Naive thymus-derived CD4-positive, alpha-beta T cell (primary cell): ENCODE results near the gene INVS. TPM values are rescaled to one million over a fixed set of nuclear protein-coding genes. Genes with fewer than 3 reads are reported as not detected.
"Not testable (repeated sequence)": the region's sequence is repeated elsewhere in the genome, so short reads cannot be mapped to it uniquely, and the experiment has no call there.

Source experiments
- ATAC-seq: fragments of 150-1000 bp; cut with Tn5 transposase; 2 replicates; pipeline ENCODE4 v1.10.0; 2021; ENCODE audit warnings: mild to moderate bottlenecking, moderate library complexity
- CTCF ChIA-PET: fragments of 350-600 bp; sonication (Branson Sonifier 250); formaldehyde crosslinking; loops from one replicate; lab custom pipeline; 2021; ENCODE audit warnings: antibody characterized with exemption; lab: Charles Lee
- POLR2A ChIA-PET: fragments of 350-600 bp; sonication (Branson Sonifier 250); formaldehyde crosslinking; loops from one replicate; lab custom pipeline; 2021; ENCODE audit warnings: antibody characterized with exemption, inconsistent platforms; lab: Charles Lee
- DNase-seq, 9 donors: peaks; one replicate each; pipeline versions ENCODE4 v3.0.0 to v3.0.0-alpha.2; 2020 to 2022; ENCODE audit warnings: mixed read lengths in 1 of 9
- H3K27ac ChIP-seq: one replicate; pipeline ENCODE4 v1.7.0; 2013; ENCODE audit warnings: mild to moderate bottlenecking, low read depth, low read length, moderate library complexity
- H3K27me3 ChIP-seq, 2 donors: one replicate each; pipeline ENCODE4 v1.7.0; 2013; ENCODE audit warnings: low read length in 2 of 2, mild to moderate bottlenecking in 2 of 2, moderate library complexity in 2 of 2; ENCODE audit not compliant: control insufficient read depth in 2 of 2, insufficient read depth in 2 of 2
- H3K36me3 ChIP-seq, 3 experiments: 1 replicate in 2 of 3; 2 replicates in 1 of 3; pipeline ENCODE4 v1.7.0; 2013; ENCODE audit warnings: low read length in 3 of 3, mild to moderate bottlenecking in 3 of 3, moderate library complexity in 1 of 3; ENCODE audit not compliant: insufficient read depth in 3 of 3, control insufficient read depth in 2 of 3
- H3K4me1 ChIP-seq, 2 donors: one replicate each; pipeline ENCODE4 v1.7.0; 2013; ENCODE audit warnings: low read length in 2 of 2, mild to moderate bottlenecking in 2 of 2, moderate library complexity in 1 of 2; ENCODE audit not compliant: control insufficient read depth in 2 of 2, insufficient read depth in 2 of 2
- H3K4me3 ChIP-seq: 2 replicates; pipeline ENCODE4 v1.7.0; 2013; ENCODE audit warnings: mild to moderate bottlenecking, low read length
- H3K9me3 ChIP-seq, 3 experiments: 1 replicate in 2 of 3; 2 replicates in 1 of 3; pipeline ENCODE4 v1.7.0; 2013; ENCODE audit warnings: low read length in 3 of 3; ENCODE audit not compliant: control insufficient read depth in 2 of 3
- H3K27ac Mint-ChIP-seq, 9 donors: one replicate each; pipeline ENCODE4 v1.8.0; 2020 to 2022; ENCODE audit warnings: mixed read lengths in 9 of 9, mild to moderate bottlenecking in 8 of 9, moderate library complexity in 5 of 9, inconsistent platforms in 2 of 9
- H3K27me3 Mint-ChIP-seq, 5 donors: one replicate each; pipeline ENCODE4 v1.8.0; 2021 to 2022; ENCODE audit warnings: mixed read lengths in 5 of 5, mild to moderate bottlenecking in 1 of 5
- H3K36me3 Mint-ChIP-seq, 5 donors: one replicate each; pipeline ENCODE4 v1.8.0; 2020 to 2022; ENCODE audit warnings: mixed read lengths in 5 of 5, mild to moderate bottlenecking in 3 of 5, inconsistent platforms in 1 of 5
- H3K4me1 Mint-ChIP-seq, 7 donors: one replicate each; pipeline ENCODE4 v1.8.0; 2020 to 2022; ENCODE audit warnings: mixed read lengths in 7 of 7, mild to moderate bottlenecking in 3 of 7, inconsistent platforms in 1 of 7
- H3K4me3 Mint-ChIP-seq, 10 donors: one replicate each; pipeline ENCODE4 v1.8.0; 2020 to 2022; ENCODE audit warnings: mild to moderate bottlenecking in 10 of 10, mixed read lengths in 10 of 10, moderate library complexity in 6 of 10, inconsistent platforms in 2 of 10
- H3K9me3 Mint-ChIP-seq, 11 donors: one replicate each; pipeline ENCODE4 v1.8.0; 2020 to 2022; ENCODE audit warnings: mixed read lengths in 11 of 11, mild to moderate bottlenecking in 4 of 11, inconsistent platforms in 1 of 11, moderate library complexity in 1 of 11
- intact Hi-C, 2 donors: fragments of 100-400 bp; cut with micrococcal nuclease; formaldehyde crosslinking; loops; one replicate each; pipeline ENCODE4 v1.15.1; 2023
- polyA plus RNA-seq, 2 donors: library from polyadenylated mRNA; unstranded; fragments of 300-500 nt; fragmentation: Illumina TruSeq; gene quantifications; one replicate each; pipeline ENCODE4 v1.2.3, GENCODE V29; 2021
- total RNA-seq, 6 experiments: library from RNA in 5 of 6; stranded (reverse) in 5 of 6; gene quantifications; 1 replicate in 5 of 6; 2 replicates in 1 of 6; pipeline ENCODE4 v1.2.3 and lab custom pipeline; 2021 to 2026

INVS gene
- total and polyA plus RNA-seq, 7 experiments from 2014 or later: 6.2 to 20.8 (median 19.9) TPM

DNA sequence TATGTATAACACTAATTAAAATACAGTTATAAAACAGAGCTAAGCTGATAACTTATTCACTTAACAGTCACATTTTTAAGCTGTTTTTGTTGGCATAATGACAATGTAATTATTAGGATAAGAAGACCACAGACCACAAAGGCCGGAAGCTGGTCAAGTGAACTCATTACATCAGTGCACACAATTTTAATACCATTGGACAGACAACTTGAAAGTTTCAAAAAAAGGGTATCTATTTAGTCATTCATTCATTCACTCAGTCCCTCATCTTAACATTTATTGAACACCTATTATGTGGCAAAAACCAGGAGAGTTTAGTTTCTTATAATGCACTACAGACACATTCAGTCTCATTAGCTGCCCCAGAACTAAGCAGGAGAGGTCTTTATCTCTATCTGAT, 11.8 kb upstream of the INVS start:
- no peaks in the 10 kb centered on the region for H3K9me3 ChIP-seq
- Mint-ChIP-seq H3K27me3 (no peaks in the 10 kb centered on the region), H3K27ac (peak overlapping the region in 1 of 9 donors; percentile 65), H3K4me3 (peak overlapping the region in 4 of 10 donors; percentile 2 to 49 (median 32)), H3K4me1 (peaks cover 55 to 86% (median 79%) of the 10 kb centered on the region in 7 donors), H3K36me3 (no peaks in the 10 kb centered on the region), H3K9me3 (no peaks in the 10 kb centered on the region)
- intact Hi-C loops: no loop called here
- no peaks in the 10 kb centered on the region for H3K27me3 ChIP-seq
- H3K36me3 ChIP-seq: no peaks in the 10 kb centered on the region
- ATAC-seq: peak; percentile 41
- peaks cover 38 to 43% of the 10 kb centered on the region in 2 donors for H3K4me1 ChIP-seq
- no peak overlapping the region for H3K4me3 ChIP-seq
- POLR2A ChIA-PET: interaction anchor here (0.6 to 1.3 kb wide), 2 partner anchors 11 to 510 kb away, joined by 3 to 4 read pairs; no protein-coding TSS in a partner anchor
- CTCF ChIA-PET: no interaction called here
- DNase-seq: no peak
- H3K27ac ChIP-seq: no peak overlapping the region

DNA sequence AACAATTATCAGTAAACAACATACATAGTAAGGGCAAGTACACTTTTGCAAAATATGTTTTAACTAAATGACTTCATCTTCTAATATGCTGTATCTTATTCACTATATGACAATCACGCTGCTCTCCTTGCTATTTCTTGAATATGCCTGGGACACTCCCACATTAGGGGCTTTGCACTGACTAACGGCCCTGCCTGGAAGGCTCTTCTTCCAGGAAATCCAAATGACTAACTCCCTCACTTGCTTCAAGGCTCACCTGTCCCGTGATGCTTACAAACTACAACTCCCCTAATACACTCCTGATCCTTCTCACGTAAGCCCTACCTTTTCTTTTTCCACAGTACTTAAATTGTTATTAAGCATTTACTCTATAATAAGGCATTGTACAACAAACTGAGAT, 10.8 kb upstream of the INVS start:
- intact Hi-C loops: no loop called here
- Histone ChIP-seq H3K4me3 (no peak overlapping the region), H3K27ac (no peak overlapping the region), H3K27me3 (no peaks in the 10 kb centered on the region), H3K9me3 (no peaks in the 10 kb centered on the region), H3K36me3 (no peaks in the 10 kb centered on the region), H3K4me1 (peaks cover 30 to 34% of the 10 kb centered on the region in 2 donors)
- peaks cover 51 to 86% (median 79%) of the 10 kb centered on the region in 7 donors for H3K4me1 Mint-ChIP-seq
- H3K27ac Mint-ChIP-seq: peak overlapping the region in 3 of 9 donors; percentile 65 to 74 (median 69)
- no peaks in the 10 kb centered on the region for H3K27me3 Mint-ChIP-seq
- ChIA-PET POLR2A (no interaction called here), CTCF (no interaction called here)
- H3K4me3 Mint-ChIP-seq: peak overlapping the region in 6 of 10 donors; percentile 12 to 60 (median 42)
- DNase-seq: no peak
- H3K9me3 Mint-ChIP-seq: no peaks in the 10 kb centered on the region
- no peaks in the 10 kb centered on the region for H3K36me3 Mint-ChIP-seq
- ATAC-seq: no peak

DNA sequence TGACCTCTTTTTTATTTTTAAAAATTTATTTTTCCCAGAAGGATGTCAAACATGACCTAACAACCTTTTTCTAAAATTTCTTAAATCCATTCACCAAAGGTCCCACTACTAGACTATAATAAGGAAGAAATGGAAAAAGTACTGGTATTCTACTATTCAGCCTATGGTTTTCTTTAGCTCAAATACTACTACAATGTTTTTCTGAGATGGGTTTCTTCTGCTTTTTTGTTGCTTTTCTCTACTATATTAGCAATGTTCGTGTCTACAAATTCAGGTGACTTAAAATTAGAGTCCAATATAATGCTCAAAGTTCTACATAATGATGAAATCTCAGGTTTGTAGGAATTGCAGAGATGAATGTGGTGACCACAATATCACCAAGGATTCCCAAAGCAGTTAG, 8.2 kb upstream of the INVS start:
- H3K27me3 ChIP-seq: no peaks in the 10 kb centered on the region
- ATAC-seq: no peak
- no peak overlapping the region for H3K4me3 Mint-ChIP-seq
- no peak for DNase-seq
- H3K36me3 ChIP-seq: no peaks in the 10 kb centered on the region
- H3K9me3 ChIP-seq: no peaks in the 10 kb centered on the region
- H3K9me3 Mint-ChIP-seq: no peaks in the 10 kb centered on the region
- H3K27ac Mint-ChIP-seq: no peak overlapping the region
- POLR2A ChIA-PET: no interaction called here
- H3K4me1 Mint-ChIP-seq: peaks cover 48 to 83% (median 76%) of the 10 kb centered on the region in 7 donors
- no peaks in the 10 kb centered on the region for H3K27me3 Mint-ChIP-seq
- no peak overlapping the region for H3K4me3 ChIP-seq
- H3K4me1 ChIP-seq: peaks cover 11 to 21% of the 10 kb centered on the region in 2 donors
- CTCF ChIA-PET: no interaction called here
- intact Hi-C loops: no loop called here
- no peak overlapping the region for H3K27ac ChIP-seq
- H3K36me3 Mint-ChIP-seq: peaks cover 0 to 4% (median 0%) of the 10 kb centered on the region in 5 donors

- Histone ChIP-seq H3K4me3 (no peak overlapping the region), H3K36me3 (no peaks in the 10 kb centered on the region), H3K27ac (no peak overlapping the region), H3K27me3 (no peaks in the 10 kb centered on the region), H3K4me1 (peaks cover 3 to 18% of the 10 kb centered on the region in 2 donors), H3K9me3 (no peaks in the 10 kb centered on the region)
- ChIA-PET POLR2A (no interaction called here), CTCF (no interaction called here)
- H3K36me3 Mint-ChIP-seq: peaks cover 0 to 4% (median 0%) of the 10 kb centered on the region in 5 donors
- DNase-seq (no peak), ATAC-seq (no peak)
- peaks cover 48 to 83% (median 76%) of the 10 kb centered on the region in 7 donors for H3K4me1 Mint-ChIP-seq
- H3K27ac Mint-ChIP-seq: peak overlapping the region in 1 of 9 donors; percentile 27
- H3K4me3 Mint-ChIP-seq: peak overlapping the region in 1 of 10 donors; percentile 36
- H3K27me3 Mint-ChIP-seq: no peaks in the 10 kb centered on the region
- intact Hi-C loops: no loop called here
- no peaks in the 10 kb centered on the region for H3K9me3 Mint-ChIP-seq
Measured at GRCh38 chr9:100091650-100092049, 7.4 kb upstream of the INVS start.

DNA sequence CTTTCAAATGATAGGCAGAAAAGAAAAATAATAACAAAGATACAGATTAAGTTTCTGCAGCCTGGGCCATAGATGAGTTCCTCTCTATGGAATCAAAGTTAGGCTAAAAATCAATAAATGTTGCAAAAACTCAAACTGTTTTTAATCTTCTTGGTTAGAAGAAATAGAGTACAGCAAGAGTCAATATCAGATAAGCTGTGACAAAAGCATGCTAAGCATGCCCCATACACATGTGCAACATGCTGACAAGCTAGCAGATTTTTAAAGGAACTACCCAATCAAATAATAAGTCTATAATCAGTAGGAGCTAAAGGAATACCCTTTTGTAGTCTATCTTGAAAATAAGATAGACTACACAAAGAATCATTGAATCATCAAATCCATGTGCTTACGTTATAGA, 7.0 kb upstream of the INVS start:
- no peaks in the 10 kb centered on the region for H3K27me3 ChIP-seq
- peaks cover 3 to 17% of the 10 kb centered on the region in 2 donors for H3K4me1 ChIP-seq
- H3K27ac Mint-ChIP-seq: peak overlapping the region in 1 of 9 donors; percentile 15
- ATAC-seq: no peak
- intact Hi-C loops: no loop called here
- no peaks in the 10 kb centered on the region for H3K27me3 Mint-ChIP-seq
- peak overlapping the region in 1 of 10 donors; percentile 17 for H3K4me3 Mint-ChIP-seq
- no peak overlapping the region for H3K27ac ChIP-seq
- peaks cover 48 to 82% (median 75%) of the 10 kb centered on the region in 7 donors for H3K4me1 Mint-ChIP-seq
- POLR2A ChIA-PET: no interaction called here
- H3K36me3 ChIP-seq: no peaks in the 10 kb centered on the region
- no peak overlapping the region for H3K4me3 ChIP-seq
- H3K9me3 ChIP-seq: no peaks in the 10 kb centered on the region
- no peak for DNase-seq
- CTCF ChIA-PET: no interaction called here
- H3K36me3 Mint-ChIP-seq: peaks cover 0 to 4% (median 0%) of the 10 kb centered on the region in 5 donors
- H3K9me3 Mint-ChIP-seq: no peaks in the 10 kb centered on the region

DNA sequence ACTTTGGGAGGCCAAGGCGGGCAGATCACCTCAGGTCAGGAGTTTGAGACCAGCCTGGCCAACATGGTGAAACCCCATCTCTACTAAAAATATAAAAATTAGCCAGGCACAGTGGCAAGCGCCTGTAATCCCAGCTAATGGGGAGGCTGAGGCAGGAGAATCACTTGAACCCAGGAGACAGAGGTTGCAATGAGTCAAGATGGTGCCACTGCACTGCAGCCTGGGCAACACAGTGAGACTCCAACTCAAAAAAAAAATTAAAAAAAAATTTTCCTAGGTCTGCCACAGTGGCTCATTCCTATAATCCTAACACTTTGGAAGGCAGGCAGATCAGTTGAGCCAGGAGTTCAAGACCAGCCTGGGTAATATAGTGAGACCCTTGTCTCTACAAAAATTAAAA, 4.6 kb upstream of the INVS start:
- H3K27me3 Mint-ChIP-seq, H3K9me3 ChIP-seq, H3K27me3 ChIP-seq, H3K27ac ChIP-seq, H3K9me3 Mint-ChIP-seq, intact Hi-C loops, DNase-seq, H3K36me3 ChIP-seq, H3K27ac Mint-ChIP-seq, ATAC-seq, H3K4me3 Mint-ChIP-seq, H3K4me3 ChIP-seq, H3K36me3 Mint-ChIP-seq: not testable (repeated sequence)
- peaks cover 40 to 78% (median 65%) of the 10 kb centered on the region in 7 donors for H3K4me1 Mint-ChIP-seq
- H3K4me1 ChIP-seq: peaks cover 13 to 16% of the 10 kb centered on the region in 2 donors
- POLR2A ChIA-PET: interaction anchor here (0.9 kb wide), 1 partner anchor 10 kb away, joined by 4 read pairs; no protein-coding TSS in a partner anchor
- CTCF ChIA-PET: interaction anchor here (0.5 kb wide), 1 partner anchor 1566 kb away, joined by 3 read pairs; no protein-coding TSS in a partner anchor
